B cell (primary cell): Measurements from ENCODE around the gene CEACAM16. TPM values are rescaled to one million over a fixed set of nuclear protein-coding genes. Genes with fewer than 3 reads are reported as not detected.

Experiments
- ATAC-seq: fragments of 200-7000 bp; cut with Tn5 transposase; one replicate; pipeline ENCODE4 v1.10.0; 2021; ENCODE audit warnings: low read depth, mild to moderate bottlenecking, moderate number of reproducible peaks, moderate library complexity
- CTCF ChIA-PET: fragments of 350-600 bp; sonication (Branson Sonifier 250); formaldehyde crosslinking; loops from one replicate; lab custom pipeline; 2021; ENCODE audit warnings: antibody characterized with exemption, inconsistent platforms; lab: Charles Lee
- POLR2A ChIA-PET: fragments of 350-600 bp; sonication (Branson Sonifier 250); formaldehyde crosslinking; loops from one replicate; lab custom pipeline; 2021; ENCODE audit warnings: antibody characterized with exemption; lab: Charles Lee
- DNase-seq: peaks from one replicate; pipeline ENCODE4 v3.0.0; 2013
- H2AFZ ChIP-seq: 2 replicates; pipeline ENCODE4 v1.6.1; 2012; ENCODE audit warnings: mild to moderate bottlenecking, low read depth, low read length; ENCODE audit not compliant: insufficient read depth, poor library complexity, severe bottlenecking
- H3K27ac ChIP-seq, 2 donors: 1 replicate in 1 of 2; 2 replicates in 1 of 2; pipeline ENCODE4 v1.5.1; 2012 to 2013; ENCODE audit warnings: low read length in 2 of 2, mild to moderate bottlenecking in 2 of 2, moderate library complexity in 1 of 2
- H3K27me3 ChIP-seq, 4 experiments: fragments of 200-600 bp in 1 of 4; sonication (generic) in 1 of 4; replicated peaks in 1 of 4; 1 replicate in 2 of 4; 2 replicates in 2 of 4; pipeline versions ENCODE4 v1.6.1 to v1.7.0; 2013 to 2016; ENCODE audit warnings: low read length in 3 of 4, mild to moderate bottlenecking in 2 of 4, mixed read lengths in 1 of 4, moderate library complexity in 1 of 4; ENCODE audit not compliant: insufficient read depth in 4 of 4, control insufficient read depth in 3 of 4; ENCODE audit errors: control extremely low read depth in 1 of 4
- H3K36me3 ChIP-seq, 2 experiments: replicated peaks in 1 of 2; 1 replicate in 1 of 2; 2 replicates in 1 of 2; pipeline versions ENCODE4 v1.6.1 to v1.7.1; 2013; ENCODE audit warnings: low read length in 1 of 2; ENCODE audit not compliant: insufficient read depth in 2 of 2, control insufficient read depth in 1 of 2; ENCODE audit errors: control extremely low read depth in 1 of 2, extremely low read depth in 1 of 2
- H3K4me1 ChIP-seq, 2 donors: fragments of 200-600 bp in 1 of 2; sonication (generic) in 1 of 2; 1 replicate in 1 of 2; 2 replicates in 1 of 2; pipeline versions ENCODE4 v1.5.1 to v1.6.1; 2013 to 2017; ENCODE audit warnings: low read length in 2 of 2; ENCODE audit not compliant: control insufficient read depth in 2 of 2, insufficient read depth in 2 of 2
- H3K4me2 ChIP-seq: replicated peaks from 2 replicates; pipeline ENCODE3; 2012; ENCODE audit warnings: mild to moderate bottlenecking, low read depth, low read length; ENCODE audit not compliant: poor library complexity, severe bottlenecking
- H3K4me3 ChIP-seq, 5 experiments: fragments of 200-600 bp in 1 of 5; sonication (generic) in 1 of 5; 1 replicate in 3 of 5; 2 replicates in 2 of 5; pipeline versions ENCODE4 v1.5.1 to v1.7.0; 2011 to 2016; ENCODE audit warnings: low read length in 4 of 5, mild to moderate bottlenecking in 4 of 5, low read depth in 2 of 5, control low read depth in 1 of 5, moderate library complexity in 1 of 5; ENCODE audit not compliant: insufficient read depth in 1 of 5; ENCODE audit errors: control extremely low read depth in 1 of 5, extremely low read depth in 1 of 5
- H3K79me2 ChIP-seq: fragments of 200-600 bp; sonication (generic); one replicate; pipeline ENCODE4 v1.6.0; 2016; ENCODE audit warnings: low read length; ENCODE audit not compliant: control insufficient read depth, insufficient read depth
- H3K9ac ChIP-seq: fragments of 200-600 bp; sonication (generic); 2 replicates; pipeline ENCODE4 v1.6.1; 2017; ENCODE audit warnings: mild to moderate bottlenecking, low read length, moderate library complexity
- H3K9me3 ChIP-seq, 3 donors: one replicate each; pipeline versions ENCODE4 v1.6.1 to v1.7.1; 2013; ENCODE audit warnings: low read length in 2 of 3; ENCODE audit not compliant: control insufficient read depth in 2 of 3, insufficient read depth in 1 of 3; ENCODE audit errors: control extremely low read depth in 1 of 3
- H4K20me1 ChIP-seq: 2 replicates; pipeline ENCODE4 v1.6.0; 2012; ENCODE audit warnings: mild to moderate bottlenecking, low read length; ENCODE audit not compliant: insufficient read depth, control insufficient read depth, poor library complexity, severe bottlenecking
- H3K27ac Mint-ChIP-seq: one replicate; pipeline ENCODE4 v1.8.0; 2021; ENCODE audit warnings: mixed read lengths
- H3K27me3 Mint-ChIP-seq: one replicate; pipeline ENCODE4 v1.8.0; 2021; ENCODE audit warnings: mixed read lengths
- H3K4me1 Mint-ChIP-seq: one replicate; pipeline ENCODE4 v1.8.0; 2021; ENCODE audit warnings: mixed read lengths
- H3K4me3 Mint-ChIP-seq: one replicate; pipeline ENCODE4 v1.8.0; 2021; ENCODE audit warnings: mixed read lengths
- H3K9me3 Mint-ChIP-seq: one replicate; pipeline ENCODE4 v1.8.0; 2022; ENCODE audit warnings: mixed read lengths; ENCODE audit not compliant: insufficient read depth
- EZH2 ChIP-seq: IDR thresholded peaks from 2 replicates; pipeline ENCODE4 v1.6.1; 2012; ENCODE audit warnings: borderline replicate concordance, low read depth, mild to moderate bottlenecking, moderate library complexity, low read length; ENCODE audit not compliant: insufficient read depth, poor library complexity, severe bottlenecking
- WGBS: methylation state at CpG from one replicate; pipeline ENCODE4 v1.1.5; 2013; ENCODE audit warnings: missing lambda C conversion rate; ENCODE audit not compliant: insufficient coverage; 5-methylcytosine and 5-hydroxymethylcytosine counted together
- intact Hi-C: fragments of 100-400 bp; cut with micrococcal nuclease; formaldehyde crosslinking; loops from one replicate; pipeline ENCODE4 v1.10.0; 2022
- polyA plus RNA-seq: library from polyadenylated mRNA; depleted of rRNA; stranded (reverse); fragments of >200 nt; gene quantifications from 2 replicates; pipeline ENCODE4 v1.2.3, GENCODE V29; 2012
- total RNA-seq, 2 donors: library from RNA; stranded (reverse); fragments of 120-200 nt in 1 of 2; gene quantifications; 1 replicate in 1 of 2; 2 replicates in 1 of 2; pipeline versions ENCODE4 v1.2.3 to v1.2.4, GENCODE V29; 2013 to 2022
- TF ChIP-seq, protein P1 (sequence below): fragments of 200-600 bp; IDR thresholded peaks from one replicate; pipeline ENCODE4 v1.8.0; 2022; ENCODE audit warnings: antibody characterized with exemption, mild to moderate bottlenecking

The CEACAM16 gene
- total and polyA plus RNA-seq, 2 donors (not counting 1 experiment from before 2014, with no cell fraction given) = not detected

GRCh38 chr19:44723299-44723951, 24.5 kb downstream of the CEACAM16 start:
- 68% methylated on average over 6 of the region's 10 CpGs for WGBS
- H3K4me1 ChIP-seq = peaks cover 29 to 48% of the 10 kb centered on the region in 2 donors
- no peak overlapping the region for H3K27ac ChIP-seq
- H3K79me2 ChIP-seq = no peaks in the 10 kb centered on the region
- no peak overlapping the region for H3K9ac ChIP-seq
- intact Hi-C loops = loop anchor here (2.0 to 10.0 kb wide), 3 partner anchors 36 to 121 kb away; partner anchors contain the start of gene NECTIN2
- Mint-ChIP-seq H3K4me3 (no peak overlapping the region), H3K27me3 (no peaks in the 10 kb centered on the region), H3K27ac (peak overlapping the region; percentile 53), H3K9me3 (no peaks in the 10 kb centered on the region), H3K4me1 (peaks cover 40% of the 10 kb centered on the region)
- peak overlapping the region; percentile 37 for H2AFZ ChIP-seq
- DNase-seq = no peak
- H4K20me1 ChIP-seq = no peaks in the 10 kb centered on the region
- peak; percentile 52 for ATAC-seq
- no peak overlapping the region for H3K4me2 ChIP-seq
- no peaks in the 10 kb centered on the region for H3K27me3 ChIP-seq
- TF ChIP-seq, protein P1, sequence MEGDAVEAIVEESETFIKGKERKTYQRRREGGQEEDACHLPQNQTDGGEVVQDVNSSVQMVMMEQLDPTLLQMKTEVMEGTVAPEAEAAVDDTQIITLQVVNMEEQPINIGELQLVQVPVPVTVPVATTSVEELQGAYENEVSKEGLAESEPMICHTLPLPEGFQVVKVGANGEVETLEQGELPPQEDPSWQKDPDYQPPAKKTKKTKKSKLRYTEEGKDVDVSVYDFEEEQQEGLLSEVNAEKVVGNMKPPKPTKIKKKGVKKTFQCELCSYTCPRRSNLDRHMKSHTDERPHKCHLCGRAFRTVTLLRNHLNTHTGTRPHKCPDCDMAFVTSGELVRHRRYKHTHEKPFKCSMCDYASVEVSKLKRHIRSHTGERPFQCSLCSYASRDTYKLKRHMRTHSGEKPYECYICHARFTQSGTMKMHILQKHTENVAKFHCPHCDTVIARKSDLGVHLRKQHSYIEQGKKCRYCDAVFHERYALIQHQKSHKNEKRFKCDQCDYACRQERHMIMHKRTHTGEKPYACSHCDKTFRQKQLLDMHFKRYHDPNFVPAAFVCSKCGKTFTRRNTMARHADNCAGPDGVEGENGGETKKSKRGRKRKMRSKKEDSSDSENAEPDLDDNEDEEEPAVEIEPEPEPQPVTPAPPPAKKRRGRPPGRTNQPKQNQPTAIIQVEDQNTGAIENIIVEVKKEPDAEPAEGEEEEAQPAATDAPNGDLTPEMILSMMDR = no peak
- no peak for TF ChIP-seq EZH2
- CTCF ChIA-PET = interaction anchor here (0.6 to 11.7 kb wide), 39 partner anchors 9 to 755 kb away, joined by 3 to 591 read pairs (median 5); partner anchors contain the start of genes BCL3, CBLC and NECTIN2
- no peaks in the 10 kb centered on the region for H3K36me3 ChIP-seq
- no peak overlapping the region for H3K4me3 ChIP-seq
- POLR2A ChIA-PET = interaction anchor here (0.6 to 4.1 kb wide), 3 partner anchors 29 to 47 kb away, joined by 3 to 34 read pairs (median 18); no protein-coding TSS in a partner anchor
- H3K9me3 ChIP-seq = no peaks in the 10 kb centered on the region

DNA sequence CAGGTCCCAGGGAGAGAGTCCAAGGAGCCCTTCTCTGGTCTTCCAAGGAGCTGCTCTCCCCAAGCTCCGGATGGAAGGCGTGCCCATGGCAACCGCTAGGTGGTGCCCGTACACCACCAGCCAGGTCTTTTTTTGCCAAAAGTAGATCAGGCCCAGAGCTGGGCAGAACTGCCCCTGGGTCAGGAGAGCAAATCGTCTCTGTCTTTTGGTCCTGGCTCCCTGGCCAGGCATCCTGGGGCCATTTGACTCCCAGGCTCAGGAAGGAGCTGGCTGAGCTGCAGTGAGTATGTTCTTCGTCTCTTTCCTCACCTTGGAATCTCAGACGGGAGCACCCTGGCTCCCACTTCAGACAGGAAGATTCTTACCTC, 25.0 kb downstream of the CEACAM16 start:
- Mint-ChIP-seq H3K4me1 (peaks cover 44% of the 10 kb centered on the region), H3K4me3 (peak overlapping the region; percentile 37), H3K27me3 (no peaks in the 10 kb centered on the region), H3K9me3 (no peaks in the 10 kb centered on the region), H3K27ac (peak overlapping the region; percentile 53)
- no peak for TF ChIP-seq EZH2
- TF ChIP-seq, protein P1 = peak; percentile 100
- Histone ChIP-seq H3K27ac (no peak overlapping the region), H3K79me2 (no peaks in the 10 kb centered on the region), H2AFZ (peak overlapping the region; percentile 37), H3K4me2 (no peak overlapping the region), H3K4me3 (no peak overlapping the region), H3K4me1 (peaks cover 31 to 53% of the 10 kb centered on the region in 2 donors), H3K36me3 (no peaks in the 10 kb centered on the region), H3K9me3 (no peaks in the 10 kb centered on the region), H3K27me3 (no peaks in the 10 kb centered on the region), H3K9ac (no peak overlapping the region), H4K20me1 (no peaks in the 10 kb centered on the region)
- ATAC-seq = peak; percentile 93
- intact Hi-C loops = loop anchor here (1.0 to 10.0 kb wide), 7 partner anchors 23 to 121 kb away; partner anchors contain the start of gene NECTIN2
- peak; percentile 89 for DNase-seq
- POLR2A ChIA-PET = interaction anchor here (0.6 to 4.1 kb wide), 3 partner anchors 28 to 47 kb away, joined by 3 to 34 read pairs (median 18); no protein-coding TSS in a partner anchor
- WGBS = 17% methylated on average over 6 of the region's 7 CpGs
- CTCF ChIA-PET = interaction anchor here (0.8 to 11.7 kb wide), 37 partner anchors 9 to 755 kb away, joined by 3 to 591 read pairs (median 6); partner anchors contain the start of genes BCL3, BLOC1S3, CBLC and NECTIN2
